ENCODE results near the gene BORCS8.

- TF ChIP-seq JUND (IDR thresholded peaks at IDR 0.05) (no peak), FOXM1 (IDR thresholded peaks at IDR 0.05; ENCODE audit: low read depth) (no peak), CTCF (IDR thresholded peaks at IDR 0.05) (no peak), EP300 (IDR thresholded peaks at IDR 0.05; ENCODE audit: borderline replicate concordance in 1 of 2, low read depth in 1 of 2, low read length in 1 of 2) (no peak), ZBTB33 (IDR thresholded peaks at IDR 0.05; ENCODE audit: borderline replicate concordance, low read depth) (no peak), RAD21 (IDR thresholded peaks at IDR 0.05; ENCODE audit: low read length) (no peak)
These were observed 22.2 kb upstream of the BORCS8 start for GRCh38 chr19:19214159-19214490.
